GM23248 (cell line): ENCODE results near the gene RXYLT1.

Experiments
- EZH2 ChIP-seq: fragments of 200-600 bp; sonication (generic); IDR thresholded peaks from 2 replicates; pipeline ENCODE4 v1.6.1; 2018; ENCODE audit warnings: antibody characterized with exemption, mild to moderate bottlenecking; ENCODE audit not compliant: insufficient read depth, poor library complexity, severe bottlenecking
- EZH2phosphoT487 ChIP-seq: fragments of 200-600 bp; sonication (generic); IDR thresholded peaks from 2 replicates; pipeline ENCODE4 v1.6.1; 2018; ENCODE audit warnings: antibody characterized with exemption, moderate library complexity, mild to moderate bottlenecking, low read depth; ENCODE audit not compliant: insufficient read depth

GRCh38 chr12:63787306-63787705 is 7.6 kb downstream of the RXYLT1 start:
- TF ChIP-seq EZH2: no peak
- TF ChIP-seq EZH2phosphoT487: no peak
